Epidermal melanocyte (primary cell): ENCODE data around the gene TXNDC2.
"Not testable (repeated sequence)": the region's sequence is repeated elsewhere in the genome, so short reads cannot be mapped to it uniquely, and the experiment has no call there.

ENCODE experiments used
- DNase-seq: peaks from one replicate; pipeline ENCODE4 v3.0.0; 2011; ENCODE audit warnings: low spot score; ENCODE audit not compliant: insufficient read length

The TXNDC2 gene

GRCh38 chr18:9885170-9886004, at the start of gene TXNDC2:
Gene TXNDC2, plus strand, starts transcription at chr18:9885973. Its CDS starts 708 bp downstream, at chr18:9886681.
- no peak for DNase-seq

GRCh38 chr18:9838144-9838877, 47.5 kb upstream of the TXNDC2 start:
- DNase-seq = no peak

GRCh38 chr18:9839211-9839610, 46.6 kb upstream of the TXNDC2 start:
- no peak for DNase-seq

- DNase-seq = no peak
Observed at GRCh38 chr18:9839853-9840252, 45.9 kb upstream of the TXNDC2 start.

GRCh38 chr18:9841752-9842151, 44.0 kb upstream of the TXNDC2 start:
- no peak for DNase-seq

GRCh38 chr18:9842448-9842847, 43.3 kb upstream of the TXNDC2 start:
- DNase-seq = no peak

GRCh38 chr18:9845256-9845655, 40.5 kb upstream of the TXNDC2 start:
- DNase-seq = no peak

- no peak for DNase-seq
Observed at GRCh38 chr18:9846162-9846925, 39.4 kb upstream of the TXNDC2 start.

GRCh38 chr18:9848170-9848879, 37.4 kb upstream of the TXNDC2 start:
- DNase-seq = no peak

- DNase-seq = no peak
Observed at GRCh38 chr18:9849407-9850283, 36.1 kb upstream of the TXNDC2 start.

- DNase-seq = no peak
Observed at GRCh38 chr18:9850309-9850708, 35.5 kb upstream of the TXNDC2 start.

GRCh38 chr18:9851511-9851910, 34.3 kb upstream of the TXNDC2 start:
- no peak for DNase-seq

- no peak for DNase-seq
Observed at GRCh38 chr18:9852266-9853081, 33.3 kb upstream of the TXNDC2 start.

- DNase-seq = no peak
Observed at GRCh38 chr18:9854801-9855676, 30.7 kb upstream of the TXNDC2 start.

- no peak for DNase-seq
Observed at GRCh38 chr18:9855681-9856080, 30.1 kb upstream of the TXNDC2 start.

GRCh38 chr18:9856092-9856491, 29.7 kb upstream of the TXNDC2 start:
- DNase-seq = no peak

GRCh38 chr18:9857479-9857998, 28.2 kb upstream of the TXNDC2 start:
- not testable (repeated sequence) for DNase-seq

GRCh38 chr18:9858642-9859041, 27.1 kb upstream of the TXNDC2 start:
- no peak for DNase-seq
